ENCODE measurements around the gene SLC7A1.

SLC7A1 gene

DNA sequence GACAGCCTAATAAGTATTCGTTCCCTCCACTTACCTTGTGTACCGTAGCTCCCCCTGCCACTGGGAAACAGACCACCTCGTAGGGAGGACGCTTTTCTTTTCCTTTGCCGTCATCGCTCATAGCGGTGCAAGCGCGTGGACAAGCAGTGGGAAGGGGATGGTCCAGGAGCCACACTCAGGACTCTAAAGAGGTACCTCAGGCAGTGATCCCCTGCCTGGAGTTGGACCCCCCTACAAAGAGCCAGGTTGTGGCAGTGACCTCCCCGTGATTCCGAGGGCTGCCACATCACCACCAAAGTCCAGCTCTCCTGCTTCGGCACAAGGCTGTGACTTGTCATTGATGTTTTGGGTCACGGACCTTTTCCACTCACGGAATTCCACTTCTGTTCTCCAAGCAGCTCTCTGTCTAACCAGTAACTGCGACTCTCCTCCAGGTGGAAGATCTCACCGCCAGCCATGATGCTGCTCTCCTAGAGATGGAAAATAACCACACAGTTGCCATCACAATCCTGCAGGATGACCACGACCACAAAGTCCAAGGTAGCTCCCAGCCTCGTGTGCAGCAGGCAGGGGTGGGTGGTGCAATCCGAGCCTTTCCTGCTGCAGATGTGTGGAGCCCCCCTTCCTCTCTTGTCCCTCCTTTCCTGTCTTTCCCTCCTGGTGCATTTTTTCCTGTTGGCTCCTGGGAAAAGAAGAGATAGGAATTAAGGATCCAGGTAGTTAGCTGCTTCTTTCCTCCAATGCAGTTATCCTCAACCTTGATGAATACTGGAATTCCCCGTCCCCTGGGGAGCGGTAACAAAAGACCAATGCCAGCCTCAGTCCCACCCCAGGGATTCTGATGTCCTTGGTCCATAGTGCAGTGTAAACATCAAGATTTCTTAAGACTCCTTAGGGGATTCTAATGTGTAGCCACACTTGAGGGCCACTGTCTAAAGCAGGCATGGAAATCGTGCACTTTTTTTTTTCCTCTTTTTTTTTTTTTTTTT is 107.7 kb downstream of the SLC7A1 start:
- no peak for DNase-seq (ENCODE audit: low spot score)

DNA sequence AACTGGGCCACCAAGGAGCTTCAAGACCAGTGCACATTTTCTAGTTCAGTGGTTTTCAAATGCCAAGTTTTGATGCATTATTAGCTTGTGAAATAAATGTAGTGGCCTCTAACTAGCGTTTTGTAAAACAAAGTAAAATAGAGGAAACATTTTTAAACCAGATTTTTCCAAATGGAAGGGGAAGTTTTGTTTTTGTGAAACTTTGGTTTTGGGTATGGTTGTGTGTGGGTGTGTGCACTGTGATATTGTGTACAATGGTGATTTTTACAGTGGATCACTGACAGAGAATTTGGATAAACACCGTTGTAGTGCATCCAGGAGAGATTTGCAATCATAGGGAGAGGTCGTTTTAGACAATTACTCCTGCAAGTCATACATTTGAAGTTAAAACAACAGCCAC is 108.9 kb downstream of the SLC7A1 start:
- DNase-seq (ENCODE audit: low spot score): no peak

DNA sequence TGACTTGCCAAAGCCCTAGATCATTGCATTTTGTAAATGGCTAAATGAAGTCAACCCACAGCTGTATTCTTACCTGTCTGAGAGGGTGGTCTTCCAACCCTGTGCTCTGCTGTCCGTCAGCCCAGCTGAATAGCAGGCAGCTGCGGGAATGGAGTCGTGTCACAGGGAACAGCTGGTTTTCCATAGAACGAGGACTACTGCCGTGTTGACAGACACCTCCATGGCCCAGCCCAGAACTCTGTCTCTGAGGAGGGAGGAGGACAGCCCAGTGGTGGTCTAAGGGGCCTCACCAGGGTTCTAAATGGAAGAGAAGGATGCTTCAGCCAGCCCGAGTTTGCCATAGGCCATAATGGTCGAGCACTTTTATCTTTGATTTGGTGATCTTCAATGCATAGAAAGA is 110.7 kb downstream of the SLC7A1 start:
- DNase-seq (ENCODE audit: low spot score): no peak

DNA sequence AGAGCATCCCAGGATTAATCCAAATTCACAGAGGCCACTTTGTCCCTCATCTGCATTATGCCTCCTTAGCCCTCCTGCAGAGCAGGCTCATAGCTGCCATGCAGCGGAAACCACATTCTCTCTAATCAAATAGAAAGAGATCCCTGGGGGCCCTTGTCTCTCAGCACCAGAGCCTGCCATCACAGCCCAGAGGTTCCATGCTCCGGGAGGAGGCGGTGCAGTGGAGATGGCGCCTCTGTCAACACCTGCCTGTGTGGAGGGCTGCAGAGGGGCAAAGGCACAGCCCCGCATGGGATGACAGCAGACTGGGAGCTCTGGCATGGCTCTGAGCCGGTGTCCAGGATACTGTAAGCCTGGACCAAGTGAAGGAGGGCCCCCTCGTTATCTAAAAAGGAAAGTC is 111.3 kb downstream of the SLC7A1 start:
- DNase-seq (ENCODE audit: low spot score): no peak

DNA sequence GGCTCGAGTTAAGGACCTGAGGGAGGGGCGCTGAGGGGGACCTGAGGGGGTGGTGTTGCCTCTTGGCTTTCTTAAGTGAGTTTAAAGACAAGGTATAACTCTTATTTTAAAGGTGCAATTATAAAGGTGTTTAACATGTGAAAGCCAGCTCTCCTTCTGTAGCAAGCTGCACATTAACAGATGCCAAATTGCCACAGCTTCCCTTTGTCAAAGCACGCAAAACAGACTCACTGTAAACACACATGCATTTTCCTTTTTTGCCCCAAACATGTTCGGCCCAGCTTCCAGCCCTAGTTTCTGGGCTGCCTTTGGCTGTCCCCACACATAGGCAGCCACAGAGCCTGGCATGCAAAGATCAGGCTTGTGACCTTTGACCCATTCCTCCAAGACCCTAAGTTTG is 111.9 kb downstream of the SLC7A1 start:
- DNase-seq (ENCODE audit: low spot score): no peak

DNA sequence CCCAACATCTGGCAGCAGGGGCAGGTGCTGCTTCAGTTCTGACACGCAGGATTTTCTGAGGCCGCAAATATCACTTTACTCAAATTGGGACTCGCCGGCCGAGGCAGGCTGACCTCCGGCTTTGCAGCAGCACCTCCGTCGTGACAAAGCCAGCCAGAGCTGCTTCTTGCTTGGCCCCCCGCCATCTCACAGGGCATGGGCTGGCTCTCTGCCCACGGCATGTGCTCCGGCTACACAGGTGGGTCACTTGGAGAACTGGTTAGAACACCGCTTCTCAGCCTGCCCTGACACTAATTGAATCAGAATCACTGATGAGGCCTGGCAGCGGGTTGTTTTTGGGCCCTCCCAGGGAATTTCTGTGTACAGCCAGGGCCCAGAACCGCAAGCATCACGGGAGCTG is 112.3 kb downstream of the SLC7A1 start:
- no peak for DNase-seq (ENCODE audit: low spot score)

DNA sequence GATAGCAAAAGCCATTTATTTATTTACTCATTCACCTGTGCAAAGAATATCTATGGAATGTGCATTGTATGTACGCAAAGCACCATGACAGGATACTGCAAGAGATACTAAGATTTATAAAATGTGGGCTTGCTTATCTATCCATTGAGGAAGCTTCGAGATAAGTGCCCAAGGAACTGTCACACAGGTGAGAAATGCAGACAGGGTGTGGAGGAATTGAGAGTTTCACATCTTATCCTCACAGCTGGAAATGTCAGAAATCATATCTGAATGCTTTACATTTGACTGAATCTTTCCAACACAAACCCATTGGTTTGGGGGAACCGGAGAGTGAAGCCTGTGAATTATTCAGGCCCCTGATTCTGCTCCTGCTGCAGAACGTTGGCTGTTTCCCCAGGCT is 113.0 kb downstream of the SLC7A1 start:
- DNase-seq (ENCODE audit: low spot score): no peak

DNA sequence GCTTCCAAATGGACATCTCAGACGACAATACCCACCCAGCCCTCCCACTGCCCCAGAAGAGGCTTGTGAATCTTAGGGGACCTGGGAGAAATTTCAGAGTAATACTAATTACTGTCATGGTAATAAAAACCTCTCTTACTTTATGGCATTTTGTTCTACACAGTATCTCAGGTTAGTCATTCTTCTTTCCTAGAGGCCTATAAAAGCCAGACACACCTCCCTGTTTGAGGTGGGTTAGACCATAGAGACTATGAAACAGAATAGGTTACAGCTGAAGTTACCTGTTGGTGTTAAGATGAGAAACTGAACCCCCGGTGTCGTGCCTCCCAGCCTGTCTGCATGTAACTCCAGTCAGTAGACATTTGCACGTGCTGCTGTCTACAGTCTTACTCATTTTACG is 113.9 kb downstream of the SLC7A1 start:
- no peak for DNase-seq (ENCODE audit: low spot score)

DNA sequence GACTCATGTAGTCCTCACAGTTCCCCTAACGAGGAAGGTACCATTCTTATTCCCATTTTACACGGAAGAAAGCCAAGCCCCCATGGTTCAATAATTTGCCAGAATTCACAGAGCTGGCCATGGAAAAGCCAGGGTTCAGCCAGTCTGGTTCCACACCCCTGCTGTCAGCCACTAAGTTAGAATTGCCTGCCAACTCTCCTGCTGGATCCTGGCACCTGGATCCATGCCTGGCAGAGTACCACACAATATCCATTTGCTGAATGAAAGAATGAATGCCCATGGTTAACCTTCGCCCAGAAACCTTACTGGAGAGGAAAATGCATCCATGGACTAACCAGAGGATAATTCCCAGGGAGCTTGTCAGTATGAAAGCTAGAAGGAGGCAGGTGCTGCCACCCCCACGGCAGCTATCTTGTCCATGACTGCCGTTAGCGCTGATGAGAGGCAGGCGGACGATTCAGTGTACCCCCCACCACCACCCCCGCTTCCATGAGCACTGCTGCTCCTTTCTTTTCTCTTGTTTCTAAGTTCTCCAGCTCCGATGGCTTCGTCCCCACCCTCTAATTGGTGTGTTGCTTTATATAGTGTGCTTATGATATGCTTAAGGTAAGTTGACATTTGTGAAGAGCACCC is 114.5 kb downstream of the SLC7A1 start:
- no peak for DNase-seq (ENCODE audit: low spot score)

DNA sequence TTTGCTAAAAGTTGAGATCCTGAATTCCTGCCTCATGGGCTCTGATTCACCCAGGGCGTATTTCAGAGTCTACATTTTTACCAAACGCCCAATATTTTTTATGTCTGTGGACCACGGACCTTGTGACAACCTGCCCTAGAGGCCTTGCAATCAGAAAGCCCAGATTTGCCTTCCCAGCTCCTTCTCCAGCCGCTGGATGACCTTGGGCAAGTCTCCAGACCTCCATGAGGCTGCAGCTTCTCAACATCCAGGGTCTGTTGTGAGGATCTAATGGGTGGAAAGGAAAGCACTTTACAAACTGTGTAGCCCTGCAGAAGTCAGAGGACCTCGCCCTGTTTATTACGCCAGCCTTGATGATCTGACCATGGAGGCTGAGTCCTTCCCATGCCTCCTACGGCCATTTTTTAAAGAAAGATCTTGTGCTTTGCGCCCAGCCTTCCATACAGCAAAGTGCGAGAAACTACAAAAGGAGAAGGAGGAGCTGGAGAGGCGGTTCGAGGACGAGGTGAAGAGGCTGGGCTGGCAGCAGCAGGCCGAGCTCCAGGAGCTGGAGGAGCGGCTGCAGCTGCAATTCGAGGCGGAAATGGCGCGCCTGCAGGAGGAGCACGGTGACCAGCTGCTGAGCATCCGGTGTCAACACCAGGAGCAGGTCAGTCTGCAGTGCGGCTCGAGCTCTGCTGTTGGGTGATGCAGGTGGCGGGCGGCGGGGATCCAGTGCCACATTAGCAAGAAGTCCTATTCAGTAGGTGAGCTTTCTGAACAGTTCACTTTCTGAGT is 115.6 kb downstream of the SLC7A1 start:
- no peak for DNase-seq (ENCODE audit: low spot score)

DNA sequence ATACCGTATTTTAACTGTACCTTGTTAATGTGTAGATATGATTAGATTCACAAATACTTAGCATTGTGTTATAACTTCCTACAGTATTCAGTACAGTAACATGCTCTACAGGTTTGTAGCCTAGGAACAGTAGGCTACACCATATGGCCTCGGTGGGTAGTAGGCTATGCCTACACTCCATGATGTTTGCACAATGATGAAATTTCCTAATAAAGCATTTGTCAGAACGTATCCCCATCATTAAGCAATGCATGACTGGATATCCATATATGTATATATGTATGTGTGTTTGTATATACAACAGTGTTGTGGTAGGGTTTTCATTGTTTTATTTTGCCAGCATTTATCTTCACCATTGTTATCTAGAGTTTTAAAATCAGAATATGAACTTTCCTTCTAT is 119.4 kb downstream of the SLC7A1 start:
- DNase-seq (ENCODE audit: low spot score): no peak

DNA sequence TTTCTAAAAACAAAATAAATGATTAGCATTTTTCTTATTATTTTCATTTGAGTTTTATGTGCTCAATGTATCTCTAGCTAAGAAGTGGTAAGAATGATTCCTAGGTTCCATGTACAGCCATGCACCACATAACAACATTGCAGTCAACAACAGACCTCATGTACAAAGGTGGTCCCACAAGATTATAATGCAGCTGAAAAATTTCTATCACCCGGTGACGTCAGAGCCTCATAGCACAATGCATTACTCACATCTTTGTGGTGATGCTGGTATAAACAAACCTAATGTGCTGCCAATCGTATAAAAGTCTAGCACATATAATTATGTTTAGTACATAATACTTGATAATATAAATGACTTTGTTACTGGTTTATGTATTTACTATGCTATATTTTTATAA is 120.5 kb downstream of the SLC7A1 start:
- DNase-seq (ENCODE audit: low spot score): no peak

DNA sequence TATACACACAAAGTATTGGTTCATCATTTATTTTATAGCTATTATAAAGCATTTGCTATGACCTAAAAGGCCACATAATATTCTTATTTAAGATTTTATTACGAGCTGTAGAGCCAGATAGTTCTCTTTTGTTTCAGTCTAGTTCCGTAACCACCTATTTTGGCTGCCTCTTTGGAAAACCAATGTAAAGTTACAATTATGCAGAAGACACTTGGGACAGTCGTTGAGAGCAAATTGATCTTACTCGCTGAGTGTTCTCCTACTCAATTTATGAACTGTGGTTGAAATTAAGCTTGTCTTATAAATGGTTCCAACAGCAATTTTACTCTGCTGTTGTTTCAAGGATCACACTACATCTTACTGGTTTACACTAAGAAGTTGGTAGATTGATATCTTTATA is 122.3 kb downstream of the SLC7A1 start:
- DNase-seq (ENCODE audit: low spot score): no peak

DNA sequence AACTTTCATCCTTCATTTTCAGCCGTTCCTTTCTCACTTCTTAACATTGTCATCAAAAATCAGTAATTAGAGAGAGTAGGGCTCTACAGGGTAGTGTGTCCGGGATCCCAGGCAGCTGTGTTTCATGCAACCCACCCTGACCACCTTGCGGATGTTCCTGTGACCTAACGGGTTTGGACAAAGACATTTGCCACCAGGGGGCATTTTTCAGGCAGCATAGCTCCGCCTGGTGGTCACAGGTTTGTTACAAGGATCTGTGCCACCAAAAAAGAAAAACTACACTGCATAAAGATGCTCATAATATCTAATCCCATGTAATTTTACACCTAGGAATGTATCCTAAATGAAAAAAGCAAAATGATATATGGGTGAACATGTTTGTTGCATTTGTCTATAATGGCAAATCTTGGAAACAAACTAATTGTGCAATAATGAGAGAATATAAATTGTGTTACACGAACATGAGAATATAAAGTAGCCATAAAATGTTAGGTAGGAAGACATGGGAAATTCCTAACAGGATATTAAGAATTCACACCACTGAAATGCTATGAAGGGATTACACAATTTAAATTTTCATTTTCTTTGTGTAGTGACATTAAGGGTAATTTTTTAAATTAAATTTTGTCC is 123.0 kb downstream of the SLC7A1 start:
- DNase-seq (ENCODE audit: low spot score): peak; percentile 70

DNA sequence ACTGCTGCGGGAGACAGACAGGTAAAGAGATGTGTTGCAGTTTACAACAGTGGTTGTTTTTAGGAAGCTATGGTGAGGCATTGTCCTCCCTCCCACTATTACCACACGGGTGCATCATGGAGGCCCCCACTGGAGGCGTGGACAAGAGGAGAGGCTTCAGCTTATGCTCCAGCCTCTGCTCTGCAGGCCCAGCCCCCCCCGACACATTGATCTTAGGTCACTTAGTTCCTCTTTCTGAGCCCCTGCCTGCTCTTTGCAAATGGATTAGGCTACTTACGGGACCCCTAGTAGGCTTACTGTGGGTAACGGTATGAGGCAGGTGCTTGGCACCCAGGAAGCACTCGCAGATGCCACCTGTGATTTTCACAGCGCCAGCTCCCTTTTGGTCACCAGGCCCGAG is 123.9 kb downstream of the SLC7A1 start:
- no peak for DNase-seq (ENCODE audit: low spot score)

DNA sequence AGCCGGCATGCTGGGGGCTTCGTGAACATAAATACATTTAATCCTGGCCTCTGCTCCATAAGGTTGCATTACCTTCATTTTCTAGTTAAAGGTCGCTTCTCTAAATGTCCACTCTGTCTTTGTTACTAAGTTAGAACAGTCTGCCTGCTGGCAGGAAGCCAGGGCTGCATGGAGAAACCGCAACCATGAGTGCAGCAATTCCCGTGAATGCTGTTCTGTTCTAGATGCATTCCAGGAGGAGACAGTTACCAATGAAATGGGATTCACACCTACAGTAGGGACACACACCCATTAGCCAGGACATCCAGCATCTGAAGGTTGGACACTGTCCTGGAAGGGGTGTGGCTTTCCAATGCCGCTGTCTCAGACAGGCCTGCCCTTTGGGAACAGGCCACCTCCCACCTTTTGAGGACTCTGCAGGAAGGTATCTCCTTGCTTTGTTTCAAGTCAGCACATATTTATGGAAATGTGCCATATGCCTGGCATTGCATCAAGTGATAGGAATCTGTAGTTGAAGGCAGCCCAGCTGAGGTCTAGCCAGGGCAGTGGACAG is 129.7 kb downstream of the SLC7A1 start:
- DNase-seq (ENCODE audit: low spot score): peak; percentile 38

DNA sequence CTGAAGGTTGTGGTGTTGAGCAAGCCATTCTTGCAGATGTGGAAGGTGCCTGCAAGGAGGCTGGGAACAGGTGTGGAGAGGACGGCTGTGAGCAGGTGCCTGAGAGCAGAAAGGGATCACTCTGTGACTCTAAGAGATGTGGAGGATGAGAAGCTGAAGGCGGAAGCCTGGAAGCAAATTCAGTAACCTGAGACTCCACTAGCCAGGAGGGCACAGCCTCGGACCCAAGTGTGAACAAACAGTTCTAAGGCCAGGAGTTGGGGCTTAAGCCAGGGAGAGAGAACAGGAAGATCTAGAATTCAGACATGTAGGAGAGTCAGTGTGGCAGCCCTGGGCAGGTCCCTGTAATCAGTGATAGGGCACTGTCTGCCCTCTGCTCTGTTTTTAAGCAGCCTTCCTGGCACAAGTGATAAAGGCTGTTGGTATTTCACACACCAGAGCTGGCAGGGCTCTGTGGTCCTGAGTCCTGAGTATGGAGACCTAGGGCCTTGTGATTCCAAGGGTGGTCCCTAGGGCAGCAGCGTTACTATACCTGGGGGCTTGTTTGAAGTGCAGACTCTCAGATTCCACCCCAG is 131.3 kb downstream of the SLC7A1 start:
- no peak for DNase-seq (ENCODE audit: low spot score)

DNA sequence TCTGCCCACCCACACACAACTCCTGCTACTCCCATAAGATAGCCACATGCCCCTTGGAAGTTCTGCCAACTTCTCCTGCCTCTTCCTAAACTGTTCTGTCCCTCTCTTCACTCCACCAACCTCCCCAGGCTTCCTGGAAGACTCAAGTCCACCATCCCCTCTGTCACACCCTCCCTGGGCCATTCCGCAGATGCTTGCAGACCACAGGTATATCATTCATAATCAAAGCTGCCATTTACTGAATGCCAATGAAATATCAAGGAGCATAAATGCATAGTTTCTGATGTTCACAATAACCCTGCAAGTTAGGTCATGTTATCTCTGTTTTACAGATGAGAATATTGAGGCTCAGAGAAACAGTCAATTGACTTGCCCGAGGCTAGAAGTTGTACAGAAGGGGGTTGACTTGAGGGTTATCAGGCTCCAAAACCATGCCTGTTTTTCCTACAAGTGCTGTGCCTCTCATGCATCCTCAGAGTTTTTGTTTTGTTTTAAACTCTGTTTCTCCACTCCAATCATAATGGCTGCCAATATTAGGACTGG is 135.6 kb downstream of the SLC7A1 start:
- no peak for DNase-seq (ENCODE audit: low spot score)

All from GM03348 (cell line).